Activated effector memory CD4-positive, alpha-beta T cell treated with anti-CD3 and anti-CD28 coated beads, Interleukin-2, amount 50 U/mL, for 16 hours (primary cell): ENCODE measurements around the gene LYZL6.
A peak's percentile ranks its signal among the peaks of the same experiment; 100 is the strongest.
"Not testable (repeated sequence)": the region's sequence is repeated elsewhere in the genome, so short reads cannot be mapped to it uniquely, and the experiment has no call there.

Experiments
- DNase-seq: peaks from one replicate; pipeline ENCODE4 v3.0.0-alpha.2; 2020

The LYZL6 gene

GRCh38 chr17:35906191-35906925 is 37.2 kb downstream of the LYZL6 start:
- no peak for DNase-seq

DNA sequence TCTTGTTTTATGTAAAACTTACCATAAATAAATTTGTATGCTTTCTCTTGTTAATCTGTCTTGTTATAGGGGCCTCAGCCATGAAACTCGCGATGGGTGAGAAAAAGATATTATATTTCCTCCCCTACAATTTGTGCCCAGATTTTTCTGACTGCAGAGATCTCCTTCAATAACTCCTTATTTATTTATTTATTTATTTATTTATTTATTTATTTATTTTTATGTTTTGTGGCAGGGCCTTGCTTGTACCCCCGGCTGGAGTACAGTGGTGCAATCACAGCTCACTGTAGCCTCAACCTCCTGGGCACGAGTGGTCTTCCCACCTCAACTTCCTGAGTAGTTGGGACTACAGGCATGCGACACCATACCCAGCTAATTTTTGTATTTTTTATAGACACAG is 40.1 kb downstream of the LYZL6 start:
- no peak for DNase-seq

- DNase-seq = no peak
These were observed 41.8 kb downstream of the LYZL6 start for GRCh38 chr17:35901631-35902175.

GRCh38 chr17:35900708-35901480 is 42.6 kb downstream of the LYZL6 start:
- no peak for DNase-seq

- no peak for DNase-seq
These were observed 43.2 kb downstream of the LYZL6 start for GRCh38 chr17:35900280-35900679.

DNA sequence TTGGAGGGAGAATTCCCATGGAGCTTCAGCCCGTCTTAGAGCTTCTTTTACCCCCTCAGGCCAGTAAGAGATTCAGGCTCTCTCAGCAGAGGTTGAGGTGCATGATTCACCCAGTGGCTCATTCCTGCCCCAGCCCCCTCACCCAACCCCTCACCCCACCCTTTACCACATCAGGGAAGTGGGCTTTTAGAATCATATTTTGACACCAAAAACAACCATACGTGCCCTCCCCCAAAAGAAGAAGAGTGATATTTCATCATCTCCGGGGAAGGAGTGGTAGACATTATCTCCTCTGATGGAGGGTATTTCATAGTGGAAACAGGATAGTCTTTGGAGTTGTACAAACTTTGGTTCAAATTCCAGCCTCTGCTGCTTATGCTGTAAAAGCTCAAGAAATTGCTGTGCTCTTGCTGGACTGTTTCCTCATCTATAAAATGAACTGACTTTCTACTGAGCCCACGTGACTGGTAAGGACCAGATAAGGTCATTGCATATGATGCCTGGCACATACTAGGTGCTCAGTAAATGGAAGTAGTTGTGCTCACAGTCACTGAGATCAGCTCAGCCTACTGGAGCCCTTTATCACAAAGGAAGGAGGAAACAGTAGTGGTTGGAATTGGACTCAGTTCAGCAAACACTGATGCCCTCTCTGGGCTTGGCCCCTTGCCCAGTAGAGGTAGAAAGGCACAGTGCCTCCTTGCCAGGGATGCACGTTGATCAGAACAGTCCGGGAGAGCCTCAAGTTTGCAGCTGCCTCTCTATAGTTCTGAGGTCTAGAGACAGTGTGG is 45.0 kb downstream of the LYZL6 start:
- no peak for DNase-seq

DNA sequence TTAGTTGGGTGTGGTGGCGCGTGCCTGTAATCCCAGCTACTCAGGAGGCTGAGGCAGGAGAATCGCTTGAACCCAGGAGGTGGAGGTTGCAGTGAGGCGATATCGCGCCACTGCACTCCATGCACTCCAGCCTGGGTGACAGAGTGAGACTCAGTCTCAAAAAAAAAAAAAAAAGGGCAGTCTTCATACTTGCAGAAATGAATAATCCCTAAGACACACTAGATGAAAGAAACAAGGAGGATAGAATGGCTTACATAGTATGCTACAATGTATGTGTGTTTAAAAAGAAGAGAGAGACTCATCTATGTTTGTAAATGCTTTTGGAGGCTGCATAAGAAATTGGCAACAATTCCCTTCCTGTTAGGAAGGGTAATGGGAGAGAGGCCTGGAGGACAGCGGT is 45.7 kb downstream of the LYZL6 start:
- DNase-seq = not testable (repeated sequence)

DNA sequence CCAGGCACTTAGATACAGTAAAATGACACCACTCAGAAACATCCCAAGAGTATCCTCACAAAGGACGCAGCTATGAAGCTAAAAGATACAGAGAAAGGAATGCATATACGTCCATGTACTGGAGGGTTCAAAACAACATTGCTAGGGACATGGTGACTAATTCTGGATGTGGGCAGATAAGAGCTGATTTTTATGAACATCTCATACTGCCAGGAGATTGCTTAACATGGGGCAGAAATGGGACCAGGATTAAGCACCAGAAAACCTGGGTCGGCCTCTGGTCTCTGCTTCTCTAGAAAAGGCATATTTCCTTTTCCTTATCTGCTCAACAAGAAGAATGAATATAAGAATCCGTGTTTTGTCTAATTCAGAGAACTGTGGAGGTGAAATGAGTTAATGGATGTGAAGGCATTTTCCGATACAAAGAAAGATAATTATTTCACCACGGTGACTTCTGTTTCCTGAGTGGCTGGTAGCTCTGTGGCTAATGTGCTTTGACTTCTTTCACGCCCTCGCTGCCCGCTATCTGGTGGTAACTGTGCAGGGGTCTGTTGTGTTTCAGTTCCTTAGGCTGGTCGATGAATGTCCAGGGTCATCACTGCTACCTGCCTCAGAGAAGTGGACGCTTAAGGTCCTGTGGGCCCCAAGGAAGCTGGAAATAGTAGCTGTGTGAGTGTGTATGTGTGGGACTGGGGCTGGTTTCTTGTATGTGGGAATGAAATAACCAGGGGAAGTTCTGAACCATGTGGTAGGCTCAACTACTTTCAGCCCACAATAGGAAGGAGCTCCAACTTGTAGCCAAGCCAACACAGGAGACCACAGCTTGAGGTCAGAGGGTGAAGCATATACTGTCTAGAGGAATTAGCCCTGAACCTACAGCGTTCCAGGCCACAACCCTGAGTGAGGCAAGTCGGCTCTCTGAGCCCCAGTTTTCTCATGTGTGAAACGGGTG is 47.6 kb downstream of the LYZL6 start:
- DNase-seq = no peak

GRCh38 chr17:35894206-35894605 is 49.3 kb downstream of the LYZL6 start:
- no peak for DNase-seq

- DNase-seq = no peak
These were observed 49.8 kb downstream of the LYZL6 start for GRCh38 chr17:35893751-35894150.

DNA sequence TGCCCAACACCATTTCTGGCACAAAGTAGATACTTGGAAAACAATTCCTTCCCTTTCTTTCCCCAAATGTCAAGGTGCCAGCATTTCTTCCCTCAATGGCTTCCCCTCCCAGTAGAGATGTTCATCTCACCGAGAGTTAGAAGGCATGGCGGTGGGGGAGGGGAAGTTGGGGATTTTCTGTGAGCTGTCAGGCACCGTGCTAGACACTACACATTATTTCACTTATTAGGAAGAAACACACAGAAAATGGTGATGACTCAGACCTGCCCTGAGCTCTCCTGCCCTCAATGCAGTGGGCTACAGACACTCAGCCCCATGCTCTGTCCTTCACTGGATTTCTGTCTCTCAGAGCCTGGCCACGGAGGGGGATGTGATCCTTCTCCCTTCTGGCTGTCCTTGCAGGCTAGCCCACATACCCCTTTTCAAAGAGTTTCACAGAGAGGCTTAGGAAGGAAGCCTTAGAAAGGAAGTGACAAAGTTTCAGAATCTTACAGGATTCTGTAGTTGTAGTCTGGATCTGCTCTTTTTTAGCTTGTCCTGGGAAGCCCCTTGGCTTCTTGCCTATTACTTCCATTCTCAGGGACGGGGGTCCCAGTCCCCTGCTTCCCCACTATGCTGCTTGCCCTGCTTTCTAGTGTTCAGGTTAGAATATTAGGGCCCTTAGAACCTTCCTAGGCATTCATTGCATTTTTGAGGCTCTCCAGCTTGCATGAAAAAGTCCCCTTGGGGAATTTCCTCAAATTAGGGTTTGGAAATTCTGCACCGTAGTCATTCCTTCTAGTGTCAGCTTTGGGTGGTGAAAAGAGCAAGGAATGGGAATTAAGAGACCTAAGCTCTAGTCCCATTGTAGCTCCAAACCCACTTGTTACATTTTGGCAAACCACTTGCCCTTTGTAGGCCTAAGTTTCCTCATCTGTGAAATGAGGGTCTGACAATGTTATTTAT is 51.1 kb downstream of the LYZL6 start:
- peak; percentile 80 for DNase-seq

GRCh38 chr17:35891269-35891668 is 52.2 kb downstream of the LYZL6 start:
- DNase-seq = no peak

- peak; percentile 66 for DNase-seq
These were observed 52.7 kb downstream of the LYZL6 start for GRCh38 chr17:35890774-35891155.

DNA sequence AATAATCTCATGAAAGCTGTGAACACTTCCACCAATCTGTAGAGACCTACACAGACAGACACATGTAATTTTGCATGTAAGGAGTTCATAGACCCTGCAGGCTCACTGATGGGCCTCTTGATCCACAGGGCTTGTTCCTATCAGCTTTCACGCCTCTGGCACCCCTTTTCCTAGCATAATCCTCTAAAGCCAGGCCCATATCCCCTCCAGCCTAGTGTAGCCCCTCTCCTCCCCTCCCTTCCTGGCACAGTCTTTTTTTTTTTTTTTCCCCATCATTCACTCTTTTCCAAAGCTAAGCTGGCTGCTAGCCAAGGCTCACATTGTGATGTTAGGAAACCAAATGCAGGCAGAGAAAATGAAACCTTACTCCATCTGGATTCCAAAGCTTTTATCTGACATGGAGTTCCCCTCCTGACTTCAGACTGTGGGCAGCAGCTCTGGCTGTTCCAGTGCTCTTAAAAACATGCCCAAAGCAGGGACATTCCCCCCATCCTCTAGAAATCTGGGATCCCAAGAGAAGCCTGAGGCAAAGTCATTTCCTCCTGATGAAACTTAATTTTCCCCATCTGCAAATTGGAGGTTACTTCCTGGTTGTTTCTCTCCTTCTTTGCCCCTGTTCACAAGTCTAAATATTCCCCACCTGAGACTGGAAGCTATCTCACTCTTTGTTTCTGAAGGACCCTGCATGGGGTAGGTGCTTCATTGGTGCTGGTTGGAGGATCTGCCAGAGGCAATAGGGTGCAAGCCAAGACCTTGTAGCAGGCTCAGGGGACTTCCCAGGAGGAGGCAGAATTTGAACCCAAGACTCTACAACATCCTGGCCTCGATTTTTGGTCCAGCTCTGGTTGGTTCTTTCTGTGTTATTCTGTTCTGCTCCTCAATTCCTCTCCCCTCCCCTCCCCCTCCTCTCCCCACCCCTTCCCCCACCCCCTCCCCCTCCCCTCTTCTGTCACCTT is 53.4 kb downstream of the LYZL6 start:
- no peak for DNase-seq

DNA sequence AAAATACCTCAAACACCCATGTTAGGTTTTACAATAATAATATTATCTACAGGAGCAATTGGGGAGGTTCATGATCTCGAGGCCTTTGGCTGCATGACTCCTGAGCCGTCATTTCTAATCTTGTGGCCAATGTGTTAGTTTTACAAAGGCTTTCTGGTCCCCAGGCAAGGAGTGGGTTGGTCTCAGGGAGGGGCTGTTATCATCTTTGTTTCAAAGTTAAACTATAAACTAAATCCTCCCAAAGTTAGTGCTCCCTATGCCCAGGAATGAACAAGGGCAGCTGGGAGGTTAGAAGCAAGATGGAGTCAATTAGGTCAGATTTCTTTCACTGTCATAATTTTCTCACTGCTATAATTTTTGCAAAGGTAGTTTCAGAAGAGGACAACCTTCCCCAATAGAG is 54.3 kb downstream of the LYZL6 start:
- DNase-seq = no peak
